ENCODE measurements around the gene CRTC1. TPM values are rescaled to one million over a fixed set of nuclear protein-coding genes. Genes with fewer than 3 reads are reported as not detected.

CRTC1 gene
- polyA plus RNA-seq, 3 donors, result 12.0 to 13.6 (median 12.2) TPM

- no peak for DNase-seq (ENCODE audit: low read depth in 3 of 3, low spot score in 2 of 3)
Measured at GRCh38 chr19:18778076-18778389, 94.6 kb downstream of the CRTC1 start.

GRCh38 chr19:18778826-18779495 lies 95.5 kb downstream of the CRTC1 start:
- DNase-seq (ENCODE audit: low read depth in 3 of 3, low spot score in 2 of 3), result no peak

- no peak for DNase-seq (ENCODE audit: low read depth in 3 of 3, low spot score in 2 of 3)
Measured at GRCh38 chr19:18780081-18780480, 96.6 kb downstream of the CRTC1 start.

- no peak for DNase-seq (ENCODE audit: low read depth in 3 of 3, low spot score in 2 of 3)
Measured at GRCh38 chr19:18780631-18781030, 97.2 kb downstream of the CRTC1 start.

GRCh38 chr19:18781047-18781600 lies 97.6 kb downstream of the CRTC1 start:
- DNase-seq (ENCODE audit: low read depth in 3 of 3, low spot score in 2 of 3), result no peak

- no peak for DNase-seq (ENCODE audit: low read depth in 3 of 3, low spot score in 2 of 3)
Measured at GRCh38 chr19:18781885-18782527, 98.5 kb downstream of the CRTC1 start.

- DNase-seq (ENCODE audit: low read depth in 3 of 3, low spot score in 2 of 3), result no peak
Measured at GRCh38 chr19:18782559-18783225, 99.2 kb downstream of the CRTC1 start.

- no peak for DNase-seq (ENCODE audit: low read depth in 3 of 3, low spot score in 2 of 3)
Measured at GRCh38 chr19:18783958-18784785, 100.7 kb downstream of the CRTC1 start.

- DNase-seq (ENCODE audit: low read depth in 3 of 3, low spot score in 2 of 3), result no peak
Measured at GRCh38 chr19:18784786-18785120, 101.3 kb downstream of the CRTC1 start.

- DNase-seq (ENCODE audit: low read depth in 3 of 3, low spot score in 2 of 3), result peak in 2 of 3 donors; percentile 38 to 41
Measured at GRCh38 chr19:18785179-18786124, 102.0 kb downstream of the CRTC1 start.

- DNase-seq (ENCODE audit: low read depth in 3 of 3, low spot score in 2 of 3), result no peak
Measured at GRCh38 chr19:18788529-18789421, 105.3 kb downstream of the CRTC1 start.

- DNase-seq (ENCODE audit: low read depth in 3 of 3, low spot score in 2 of 3), result no peak
Measured at GRCh38 chr19:18789422-18789869, 106.0 kb downstream of the CRTC1 start.

GRCh38 chr19:18789883-18790565 lies 106.5 kb downstream of the CRTC1 start:
- DNase-seq (ENCODE audit: low read depth in 3 of 3, low spot score in 2 of 3), result no peak

- no peak for DNase-seq (ENCODE audit: low read depth in 3 of 3, low spot score in 2 of 3)
Measured at GRCh38 chr19:18790566-18791314, 107.3 kb downstream of the CRTC1 start, which contains the start of gene COMP. COMP (minus strand) TSS chr19:18791305; CDS start chr19:18791269, 36 bp downstream.

- DNase-seq (ENCODE audit: low read depth in 3 of 3, low spot score in 2 of 3), result no peak
Measured at GRCh38 chr19:18791315-18791678, 107.8 kb downstream of the CRTC1 start.

- no peak for DNase-seq (ENCODE audit: low read depth in 3 of 3, low spot score in 2 of 3)
Measured at GRCh38 chr19:18792661-18793060, 109.2 kb downstream of the CRTC1 start.
